H1 (cell line): ENCODE data around the gene JADE3. TPM values are rescaled to one million over a fixed set of nuclear protein-coding genes. Genes with fewer than 3 reads are reported as not detected.

Source experiments
- CTCF ChIA-PET: fragments of 300-600 bp; sonication (Branson Sonifier 250); formaldehyde crosslinking; loops from one replicate; lab custom pipeline; 2021; ENCODE audit not compliant: partially characterized antibody; lab: Charles Lee
- POLR2A ChIA-PET: fragments of 300-600 bp; sonication (Branson Sonifier 250); formaldehyde crosslinking; loops from one replicate; lab custom pipeline; 2021; ENCODE audit warnings: inconsistent platforms; ENCODE audit not compliant: partially characterized antibody; lab: Charles Lee
- DNase-seq, 2 experiments: peaks; one replicate each; pipeline versions ENCODE4 v3.0.0 to v3.0.0-alpha.2; 2010 to 2022; ENCODE audit warnings: low spot score in 2 of 2, low read depth in 1 of 2, mixed read lengths in 1 of 2
- FAIRE-seq: peaks from 2 replicates; lab custom pipeline; 2011; peaks lifted over from hg19 to GRCh38; lab: Jason Lieb, UNC
- H2AFZ ChIP-seq: 2 replicates; pipeline ENCODE4 v1.8.1; 2012; ENCODE audit warnings: low read length, inconsistent platforms
- H2AK5ac ChIP-seq: 2 replicates; pipeline ENCODE4 v1.6.1; 2013; ENCODE audit warnings: low read depth, low read length
- H2BK120ac ChIP-seq: replicated peaks from 2 replicates; pipeline ENCODE3; 2013; ENCODE audit warnings: low read depth, low read length, inconsistent platforms
- H2BK12ac ChIP-seq: 2 replicates; pipeline ENCODE4 v1.6.1; 2013; ENCODE audit warnings: low read depth, low read length
- H2BK15ac ChIP-seq: 2 replicates; pipeline ENCODE4 v1.6.1; 2013; ENCODE audit warnings: low read length
- H2BK20ac ChIP-seq: 2 replicates; pipeline ENCODE4 v1.6.1; 2013; ENCODE audit warnings: low read length
- H2BK5ac ChIP-seq: 2 replicates; pipeline ENCODE4 v1.6.1; 2013; ENCODE audit warnings: low read depth, low read length
- H3K14ac ChIP-seq: 2 replicates; pipeline ENCODE4 v1.6.1; 2013; ENCODE audit warnings: inconsistent platforms; ENCODE audit not compliant: insufficient read length
- H3K18ac ChIP-seq: 2 replicates; pipeline ENCODE4 v1.6.1; 2013; ENCODE audit warnings: low read length; ENCODE audit errors: extremely low read depth
- H3K23ac ChIP-seq: 2 replicates; pipeline ENCODE4 v1.6.1; 2013; ENCODE audit warnings: inconsistent platforms; ENCODE audit not compliant: insufficient read length
- H3K23me2 ChIP-seq: 2 replicates; pipeline ENCODE4 v1.6.1; 2013; ENCODE audit warnings: low read depth, low read length
- H3K27ac ChIP-seq: 2 replicates; pipeline ENCODE4 v1.6.1; 2011; ENCODE audit warnings: low read depth, low read length, inconsistent platforms
- H3K27me3 ChIP-seq, 4 experiments: replicated peaks in 1 of 4; 1 replicate in 1 of 4; 2 replicates in 3 of 4; pipeline versions ENCODE4 v1.6.1 to v1.8.1; 2011 to 2013; ENCODE audit warnings: low read length in 3 of 4, mild to moderate bottlenecking in 3 of 4, inconsistent platforms in 2 of 4, mixed read lengths in 2 of 4, moderate library complexity in 1 of 4; ENCODE audit not compliant: control insufficient read depth in 3 of 4, insufficient read depth in 3 of 4; ENCODE audit errors: extremely low read depth in 1 of 4
- H3K36me3 ChIP-seq, 4 experiments: 2 replicates each; pipeline versions ENCODE4 v1.6.1 to v1.8.1; 2011 to 2013; ENCODE audit warnings: mild to moderate bottlenecking in 4 of 4, low read length in 3 of 4, moderate library complexity in 2 of 4, control low read depth in 1 of 4, inconsistent platforms in 1 of 4; ENCODE audit not compliant: insufficient read depth in 4 of 4, control insufficient read depth in 2 of 4
- H3K4ac ChIP-seq: replicated peaks from 2 replicates; pipeline ENCODE3; 2013; ENCODE audit warnings: low read length, low read depth, mixed read lengths, inconsistent platforms; ENCODE audit not compliant: insufficient read length
- H3K4me1 ChIP-seq, 4 experiments: replicated peaks in 1 of 4; 1 replicate in 1 of 4; 2 replicates in 3 of 4; pipeline versions ENCODE4 v1.6.1 to v1.8.1; 2011 to 2013; ENCODE audit warnings: low read length in 3 of 4, inconsistent platforms in 2 of 4, mixed read lengths in 1 of 4; ENCODE audit not compliant: insufficient read depth in 4 of 4, control insufficient read depth in 3 of 4
- H3K4me2 ChIP-seq, 2 experiments: 2 replicates each; pipeline versions ENCODE4 v1.6.1 to v1.8.1; 2011 to 2013; ENCODE audit warnings: low read depth in 2 of 2, low read length in 2 of 2, control low read depth in 1 of 2, inconsistent platforms in 1 of 2, mild to moderate bottlenecking in 1 of 2; ENCODE audit not compliant: insufficient read depth in 1 of 2
- H3K4me3 ChIP-seq, 4 experiments: fragments of 200-600, 300-600 bp in 1 of 4; sonication (generic), shearing (Covaris generic), sonication (Bioruptor Twin) in 1 of 4; 2 replicates each; pipeline versions ENCODE4 v1.5.1 to v1.8.1; 2011 to 2016; ENCODE audit warnings: low read length in 4 of 4, low read depth in 3 of 4, control low read depth in 2 of 4, inconsistent platforms in 2 of 4, mild to moderate bottlenecking in 2 of 4, mixed read lengths in 1 of 4, moderate library complexity in 1 of 4; ENCODE audit not compliant: insufficient read depth in 2 of 4; ENCODE audit errors: extremely low read depth in 1 of 4
- H3K56ac ChIP-seq: replicated peaks from 2 replicates; pipeline ENCODE3; 2013; ENCODE audit warnings: low read depth, mild to moderate bottlenecking, mixed read lengths, low read length, inconsistent platforms; ENCODE audit not compliant: insufficient read length
- H3K79me1 ChIP-seq: 2 replicates; pipeline ENCODE4 v1.6.1; 2013; ENCODE audit warnings: low read depth, low read length, control low read depth
- H3K79me2 ChIP-seq, 2 experiments: 2 replicates each; pipeline versions ENCODE4 v1.6.1 to v1.8.1; 2012 to 2013; ENCODE audit warnings: low read length in 2 of 2, mild to moderate bottlenecking in 2 of 2, inconsistent platforms in 1 of 2; ENCODE audit not compliant: insufficient read depth in 2 of 2, control insufficient read depth in 1 of 2
- H3K9ac ChIP-seq, 4 experiments: replicated peaks in 1 of 4; 1 replicate in 1 of 4; 2 replicates in 3 of 4; pipeline versions ENCODE4 v1.6.1 to v1.8.1; 2011 to 2013; ENCODE audit warnings: low read depth in 3 of 4, low read length in 3 of 4, control low read depth in 2 of 4, mild to moderate bottlenecking in 2 of 4, moderate library complexity in 2 of 4, inconsistent platforms in 1 of 4; ENCODE audit errors: extremely low read depth in 1 of 4
- H3K9me3 ChIP-seq, 2 experiments: 2 replicates each; pipeline versions ENCODE4 v1.6.1 to v1.8.1; 2012 to 2013; ENCODE audit warnings: mild to moderate bottlenecking in 2 of 2, moderate library complexity in 2 of 2, control low read depth in 1 of 2, inconsistent platforms in 1 of 2, low read depth in 1 of 2, low read length in 1 of 2, mixed read lengths in 1 of 2; ENCODE audit not compliant: insufficient read depth in 2 of 2
- H4K20me1 ChIP-seq, 2 experiments: replicated peaks in 1 of 2; 2 replicates each; pipeline versions ENCODE3 to v1.8.1; 2011 to 2013; ENCODE audit warnings: inconsistent platforms in 2 of 2, low read length in 2 of 2, mild to moderate bottlenecking in 1 of 2; ENCODE audit not compliant: insufficient read depth in 2 of 2, control insufficient read depth in 1 of 2
- H4K5ac ChIP-seq: 2 replicates; pipeline ENCODE4 v1.6.1; 2013; ENCODE audit warnings: low read length, low read depth, mixed read lengths, inconsistent platforms; ENCODE audit not compliant: insufficient read length
- H4K8ac ChIP-seq: 2 replicates; pipeline ENCODE4 v1.8.0; 2013; ENCODE audit warnings: mild to moderate bottlenecking, moderate library complexity, low read length, inconsistent platforms; ENCODE audit not compliant: insufficient read depth; ENCODE audit errors: extremely low read depth
- H4K91ac ChIP-seq: replicated peaks from 2 replicates; pipeline ENCODE3; 2013; ENCODE audit warnings: low read length, mixed read lengths, inconsistent platforms; ENCODE audit not compliant: insufficient read length
- KDM4A ChIP-seq: IDR thresholded peaks from one replicate; pipeline ENCODE4 v1.7.1; 2012; ENCODE audit warnings: low read depth, mild to moderate bottlenecking, moderate library complexity, low read length, inconsistent platforms; ENCODE audit not compliant: severe bottlenecking
- SIN3A ChIP-seq, 2 experiments: IDR thresholded peaks in 1 of 2; conservative IDR thresholded peaks in 1 of 2; 2 replicates each; pipeline ENCODE4 v1.6.1; 2011 to 2012; ENCODE audit warnings: low read length in 2 of 2, improper control_type of control experiment in 1 of 2, low read depth in 1 of 2, mild to moderate bottlenecking in 1 of 2
- SIRT6 ChIP-seq: IDR thresholded peaks from one replicate; pipeline ENCODE4 v1.7.1; 2012; ENCODE audit warnings: low read length, inconsistent platforms
- WGBS, 2 experiments: shearing (Covaris generic) in 1 of 2; methylation state at CpG; one replicate each; pipeline versions ENCODE4 v1.1.6 to v1.1.7; 2013 to 2015; ENCODE audit warnings: low lambda C conversion rate in 2 of 2, mixed read lengths in 2 of 2, inconsistent platforms in 1 of 2, low coverage in 1 of 2, missing lambda C conversion rate in 1 of 2; ENCODE audit not compliant: insufficient replicate concordance in 2 of 2, insufficient coverage in 1 of 2, insufficient read length in 1 of 2; ENCODE audit errors: extremely low coverage in 1 of 2, missing lambda C conversion rate in 1 of 2; 5-methylcytosine and 5-hydroxymethylcytosine counted together
- polyA plus RNA-seq, 7 experiments: library from polyadenylated mRNA; depleted of rRNA in 3 of 7; stranded (reverse) in 5 of 7; unstranded in 2 of 7; fragments of >200 nt in 5 of 7; fragments of 200-250 nt in 2 of 7; gene quantifications; 1 replicate in 5 of 7; 2 replicates in 1 of 7; 4 replicates in 1 of 7; pipeline versions ENCODE4 v1.2.1 to v1.2.3, GENCODE V29; 2011 to 2013; ENCODE audit warnings: missing spikeins in 2 of 7, mixed read lengths in 2 of 7
- total RNA-seq: library from RNA; stranded (reverse); fragmentation: NEBNext Ultra II Directional; extraction: Animal tissue kit (Norgen Biotek cat#: 25700); gene quantifications from 2 replicates; pipeline ENCODE4 v1.2.1, GENCODE V29; 2021

Gene JADE3
- total and polyA plus RNA-seq, 2 of the 8 experiments (the other 6 are each of a cell fraction or from before 2014, with no cell fraction given), result 6.9 to 21.5 TPM

DNA sequence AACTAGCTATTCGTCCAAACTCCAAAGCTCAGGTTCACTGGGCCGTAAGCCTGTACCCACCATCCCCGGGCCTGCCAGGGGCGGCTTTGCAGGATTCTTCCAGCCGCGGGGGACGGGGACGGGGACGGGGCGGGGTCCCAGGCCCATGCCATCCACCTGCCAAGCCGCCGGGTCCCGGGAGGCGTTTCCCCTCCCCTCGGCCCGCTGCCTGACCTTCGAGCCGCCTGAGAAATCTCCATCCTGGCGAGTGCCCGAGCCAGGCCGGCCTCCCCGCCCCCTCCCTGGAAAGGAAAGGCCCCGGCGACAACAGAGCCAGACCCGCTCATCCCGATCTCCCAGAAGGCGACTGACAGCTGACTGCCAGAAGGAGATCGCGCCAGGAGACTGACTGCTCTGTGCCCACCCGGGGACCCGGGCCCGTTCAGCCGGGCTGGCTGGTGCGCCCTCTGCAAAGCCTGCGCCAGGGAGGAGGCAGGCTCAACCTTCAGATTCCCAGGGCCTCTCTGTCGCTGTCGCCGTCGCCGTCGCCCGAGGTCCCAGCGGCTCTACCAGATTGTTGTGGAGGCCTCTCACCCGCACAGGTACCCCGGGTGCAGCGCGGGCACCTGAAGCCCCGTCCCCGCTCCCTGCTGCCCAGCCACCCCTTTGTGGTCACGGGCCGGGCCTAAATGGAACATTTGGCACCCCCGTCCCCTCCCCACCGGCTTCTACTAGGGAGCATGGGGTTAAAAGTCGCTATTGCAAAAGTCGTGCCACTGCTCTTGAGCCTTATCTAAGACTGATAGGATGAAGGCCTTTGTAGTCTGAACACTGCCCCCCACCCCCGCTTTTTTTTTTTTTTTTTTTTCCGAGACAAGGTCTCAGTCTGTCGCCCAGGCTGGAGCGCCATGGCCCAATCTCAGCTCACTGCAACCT lies 166.2 kb downstream of the JADE3 start, which contains the start of gene RGN:
Gene RGN, plus strand, starts transcription at position 315 of the 915 bp plus-strand sequence. CDS start 2,702 bp downstream, outside the sequence.
- 14% methylated on average over 13 of the region's 59 CpGs; no CpG with 5 or more reads in 1 of the 2 experiments for WGBS, 2 experiments
- Histone ChIP-seq H3K9ac (no peak within 1 kb of the TSS), H2BK120ac (no peak within 1 kb of the TSS), H3K9me3 (no peaks in the 10 kb centered on the region), H2AK5ac (no peak within 1 kb of the TSS), H3K27ac (no peak within 1 kb of the TSS), H3K4me1 (no peaks in the 10 kb centered on the region), H2BK5ac (no peak within 1 kb of the TSS), H3K18ac (no peak within 1 kb of the TSS), H3K56ac (no peak within 1 kb of the TSS)
- no peak for FAIRE-seq
- TF ChIP-seq KDM4A (peak; percentile 44), SIRT6 (no peak), SIN3A (conservative IDR thresholded peaks at IDR 0.05 in 1 of 2, IDR thresholded peaks at IDR 0.05 in 1 of 2; ENCODE audit: low read depth in 1 of 2, low read length in 2 of 2) (0 out of 4 replicates have a peak, but pooled peaks of 1 of the 2 experiments have one; percentile 35)
- TF ChIP-seq, all 59 proteins: peak for 2
- Histone ChIP-seq H3K14ac (no peak within 1 kb of the TSS), H2BK12ac (no peak within 1 kb of the TSS), H3K27me3 (no peaks in the 10 kb centered on the region), H2BK20ac (no peak within 1 kb of the TSS), H3K4ac (no peak within 1 kb of the TSS), H4K8ac (no peak within 1 kb of the TSS), H4K91ac (no peak within 1 kb of the TSS), H2BK15ac (no peak within 1 kb of the TSS), H3K23ac (no peak within 1 kb of the TSS), H3K79me1 (no peaks in the 10 kb centered on the region), H2AFZ (no peak within 1 kb of the TSS), H4K5ac (no peak within 1 kb of the TSS), H3K4me3 (peak within 1 kb of the TSS; percentile 23 to 58 (median 34)), H3K23me2 (peaks cover 3% of the 10 kb centered on the region; the same call in 1 of the 2 replicates), H3K79me2 (no peaks in the 10 kb centered on the region), H3K36me3 (no peaks in the 10 kb centered on the region), H3K4me2 (peak within 1 kb of the TSS; percentile 61 to 70), H4K20me1 (no peaks in the 10 kb centered on the region)
- ChIA-PET CTCF (interaction anchor here (1.0 kb wide), 1 partner anchor 25 kb away, joined by 3 read pairs; no protein-coding TSS in a partner anchor), POLR2A (interaction anchor here (0.8 to 1.1 kb wide), 2 partner anchors 10 to 66 kb away, joined by 3 read pairs; partner anchors contain the start of genes NDUFB11 and RBM10)
- peak in 1 of 2 experiments; percentile 52 for DNase-seq
